ENCODE measurements around the gene RNPEPL1.
A peak's percentile ranks its signal among the peaks of the same experiment; 100 is the strongest.

Gene RNPEPL1

GRCh38 chr2:240577281-240578109 is 9.2 kb downstream of the RNPEPL1 start:
- no peak for FAIRE-seq

- FAIRE-seq: no peak
Observed at GRCh38 chr2:240578110-240578450, 9.8 kb downstream of the RNPEPL1 start.

- FAIRE-seq: no peak
Observed at GRCh38 chr2:240578488-240578887, 10.2 kb downstream of the RNPEPL1 start.

- no peak for FAIRE-seq
Observed at GRCh38 chr2:240579071-240579762, 10.9 kb downstream of the RNPEPL1 start.

GRCh38 chr2:240579771-240580614 is 11.7 kb downstream of the RNPEPL1 start:
- FAIRE-seq: no peak

- FAIRE-seq: no peak
Observed at GRCh38 chr2:240581811-240582210, 13.5 kb downstream of the RNPEPL1 start.

GRCh38 chr2:240582781-240583180 is 14.5 kb downstream of the RNPEPL1 start:
- no peak for FAIRE-seq

GRCh38 chr2:240583774-240584173 is 15.5 kb downstream of the RNPEPL1 start:
- FAIRE-seq: no peak

- no peak for FAIRE-seq
Observed at GRCh38 chr2:240584486-240585031, 16.3 kb downstream of the RNPEPL1 start.

- FAIRE-seq: no peak
Observed at GRCh38 chr2:240585101-240585500, 16.8 kb downstream of the RNPEPL1 start.

- no peak for FAIRE-seq
Observed at GRCh38 chr2:240585681-240586197, 17.5 kb downstream of the RNPEPL1 start.

GRCh38 chr2:240586198-240586918 is 18.1 kb downstream of the RNPEPL1 start, which contains the start of gene CAPN10:
Gene CAPN10, plus strand, starts transcription at chr2:240586734. Its CDS starts 178 bp downstream, at chr2:240586912.
- peak; percentile 60 for FAIRE-seq

GRCh38 chr2:240586919-240587800 is 18.9 kb downstream of the RNPEPL1 start:
- no peak for FAIRE-seq

GRCh38 chr2:240588006-240588655 is 19.8 kb downstream of the RNPEPL1 start:
- FAIRE-seq: no peak

GRCh38 chr2:240588669-240589068 is 20.4 kb downstream of the RNPEPL1 start:
- no peak for FAIRE-seq

- no peak for FAIRE-seq
Observed at GRCh38 chr2:240589375-240589774, 21.1 kb downstream of the RNPEPL1 start.

GRCh38 chr2:240589850-240590525 is 21.7 kb downstream of the RNPEPL1 start:
- no peak for FAIRE-seq

- FAIRE-seq: no peak
Observed at GRCh38 chr2:240590681-240591111, 22.4 kb downstream of the RNPEPL1 start.

GRCh38 chr2:240591226-240591625 is 22.9 kb downstream of the RNPEPL1 start:
- FAIRE-seq: no peak

- FAIRE-seq: no peak
Observed at GRCh38 chr2:240591784-240592183, 23.5 kb downstream of the RNPEPL1 start.

Data from TTC549 (cell line).